ENCODE data around the gene CAPN10. TPM values are rescaled to one million over a fixed set of nuclear protein-coding genes. Genes with fewer than 3 reads are reported as not detected.
A peak's percentile ranks its signal among the peaks of the same experiment; 100 is the strongest.

The CAPN10 gene
- total and polyA plus RNA-seq, 2 experiments from 2014 or later, result 10.0 to 29.5 TPM

GRCh38 chr2:240637901-240638345 is 51.4 kb downstream of the CAPN10 start:
- Histone ChIP-seq H2AFZ (no peak overlapping the region), H3K27me3 (replicated peaks; ENCODE audit: insufficient read depth) (peaks cover 14% of the 10 kb centered on the region), H3K9me2 (ENCODE audit: insufficient read depth) (no peaks in the 10 kb centered on the region), H3F3A (ENCODE audit: insufficient read depth) (no peaks in the 10 kb centered on the region), H3K4me1 (ENCODE audit: insufficient read depth) (no peaks in the 10 kb centered on the region), H4K20me1 (ENCODE audit: insufficient read depth) (no peaks in the 10 kb centered on the region), H3K9ac (no peak overlapping the region), H3K79me2 (ENCODE audit: insufficient read depth) (no peaks in the 10 kb centered on the region), H3K4me3 (no peak overlapping the region), H3K36me3 (ENCODE audit: low read depth) (no peaks in the 10 kb centered on the region), H3K9me3 (ENCODE audit: low read depth) (no peaks in the 10 kb centered on the region), H3K27ac (no peak overlapping the region), H3K4me2 (ENCODE audit: unreplicated experiment) (no peak overlapping the region)
- DNase-seq, result no peak
- TF ChIP-seq EZH2phosphoT487 (IDR thresholded peaks at IDR 0.05; ENCODE audit: insufficient read depth, low read depth), result no peak
- no peak for TF ChIP-seq EZH2 (IDR thresholded peaks at IDR 0.05; ENCODE audit: insufficient read depth, poor library complexity, severe bottlenecking)
- in situ Hi-C loops (cut with MboI), result no loop called here
- 45 to 48% methylated on average over 8 of the region's 8 CpGs for WGBS, 2 experiments (ENCODE audit: low coverage in 1 of 2, low lambda C conversion rate in 2 of 2, missing lambda C conversion rate in 2 of 2)

GRCh38 chr2:240638512-240639160 is 52.1 kb downstream of the CAPN10 start:
- Histone ChIP-seq H3K27me3 (replicated peaks; ENCODE audit: insufficient read depth) (peaks cover 14% of the 10 kb centered on the region), H3K4me3 (no peak overlapping the region), H3K9me2 (ENCODE audit: insufficient read depth) (no peaks in the 10 kb centered on the region), H3K36me3 (ENCODE audit: low read depth) (no peaks in the 10 kb centered on the region), H3K79me2 (ENCODE audit: insufficient read depth) (no peaks in the 10 kb centered on the region), H3K4me1 (ENCODE audit: insufficient read depth) (no peaks in the 10 kb centered on the region), H2AFZ (no peak overlapping the region), H3K4me2 (ENCODE audit: unreplicated experiment) (no peak overlapping the region), H3K9ac (no peak overlapping the region), H3K27ac (no peak overlapping the region), H3F3A (ENCODE audit: insufficient read depth) (no peaks in the 10 kb centered on the region), H4K20me1 (ENCODE audit: insufficient read depth) (no peaks in the 10 kb centered on the region), H3K9me3 (ENCODE audit: low read depth) (no peaks in the 10 kb centered on the region)
- in situ Hi-C loops (cut with MboI), result no loop called here
- 8 to 14% methylated on average over 18 of the region's 18 CpGs for WGBS, 2 experiments (ENCODE audit: low coverage in 1 of 2, low lambda C conversion rate in 2 of 2, missing lambda C conversion rate in 2 of 2)
- no peak for TF ChIP-seq EZH2phosphoT487 (IDR thresholded peaks at IDR 0.05; ENCODE audit: insufficient read depth, low read depth)
- no peak for TF ChIP-seq EZH2 (IDR thresholded peaks at IDR 0.05; ENCODE audit: insufficient read depth, poor library complexity, severe bottlenecking)
- DNase-seq, result no peak

- Histone ChIP-seq H3K9ac (no peak overlapping the region), H2AFZ (no peak overlapping the region), H3K4me2 (ENCODE audit: unreplicated experiment) (no peak overlapping the region), H3K27ac (no peak overlapping the region), H3K79me2 (ENCODE audit: insufficient read depth) (no peaks in the 10 kb centered on the region), H3K9me2 (ENCODE audit: insufficient read depth) (no peaks in the 10 kb centered on the region), H3K4me3 (no peak overlapping the region), H3K36me3 (ENCODE audit: low read depth) (no peaks in the 10 kb centered on the region), H3F3A (ENCODE audit: insufficient read depth) (no peaks in the 10 kb centered on the region), H3K9me3 (ENCODE audit: low read depth) (no peaks in the 10 kb centered on the region), H3K4me1 (ENCODE audit: insufficient read depth) (no peaks in the 10 kb centered on the region), H4K20me1 (ENCODE audit: insufficient read depth) (no peaks in the 10 kb centered on the region), H3K27me3 (replicated peaks; ENCODE audit: insufficient read depth) (peaks cover 14% of the 10 kb centered on the region)
- in situ Hi-C loops (cut with MboI), result no loop called here
- 87 to 89% methylated on average over 16 to 18 of the region's 18 CpGs for WGBS, 2 experiments (ENCODE audit: low coverage in 1 of 2, low lambda C conversion rate in 2 of 2, missing lambda C conversion rate in 2 of 2)
- TF ChIP-seq EZH2 (IDR thresholded peaks at IDR 0.05; ENCODE audit: insufficient read depth, poor library complexity, severe bottlenecking), result no peak
- TF ChIP-seq EZH2phosphoT487 (IDR thresholded peaks at IDR 0.05; ENCODE audit: insufficient read depth, low read depth), result no peak
- no peak for DNase-seq
Measured at GRCh38 chr2:240639566-240639965, 53.0 kb downstream of the CAPN10 start.

- no peaks in the 10 kb centered on the region for H3F3A ChIP-seq (ENCODE audit: insufficient read depth)
- TF ChIP-seq EZH2phosphoT487 (IDR thresholded peaks at IDR 0.05; ENCODE audit: insufficient read depth, low read depth) (no peak), EZH2 (IDR thresholded peaks at IDR 0.05; ENCODE audit: insufficient read depth, poor library complexity, severe bottlenecking) (no peak)
- no peak overlapping the region for H3K4me3 ChIP-seq
- H2AFZ ChIP-seq, result no peak overlapping the region
- 19% methylated on average over 15 to 16 of the region's 16 CpGs for WGBS, 2 experiments (ENCODE audit: low coverage in 1 of 2, low lambda C conversion rate in 2 of 2, missing lambda C conversion rate in 2 of 2)
- no peak overlapping the region for H3K4me2 ChIP-seq (ENCODE audit: unreplicated experiment)
- H3K27ac ChIP-seq, result no peak overlapping the region
- no peaks in the 10 kb centered on the region for H3K9me2 ChIP-seq (ENCODE audit: insufficient read depth)
- peak; percentile 72 for DNase-seq
- in situ Hi-C loops (cut with MboI), result no loop called here
- H3K9ac ChIP-seq, result no peak overlapping the region
- H4K20me1 ChIP-seq (ENCODE audit: insufficient read depth), result no peaks in the 10 kb centered on the region
- H3K27me3 ChIP-seq (replicated peaks; ENCODE audit: insufficient read depth), result peaks cover 14% of the 10 kb centered on the region
- H3K79me2 ChIP-seq (ENCODE audit: insufficient read depth), result no peaks in the 10 kb centered on the region
- H3K9me3 ChIP-seq (ENCODE audit: low read depth), result no peaks in the 10 kb centered on the region
- no peaks in the 10 kb centered on the region for H3K36me3 ChIP-seq (ENCODE audit: low read depth)
- no peaks in the 10 kb centered on the region for H3K4me1 ChIP-seq (ENCODE audit: insufficient read depth)
Measured at GRCh38 chr2:240640939-240641338, 54.4 kb downstream of the CAPN10 start.

All from GM23248 (cell line).